PC-9 (cell line): Measurements from ENCODE around the gene ARHGAP45. TPM values are rescaled to one million over a fixed set of nuclear protein-coding genes. Genes with fewer than 3 reads are reported as not detected.

ENCODE experiments used
- BruUV-seq: library from RNA; stranded (reverse); fragments of 400-500 nt; replicated peaks from 2 replicates; lab custom pipeline; 2021; lab: Mats Ljungman, UMichigan
- CTCF ChIA-PET: fragments of 300-600 bp; sonication (Branson Sonifier 250); formaldehyde crosslinking; loops from one replicate; lab custom pipeline; 2022; ENCODE audit warnings: antibody characterized with exemption; lab: Charles Lee
- POLR2A ChIA-PET: fragments of 300-600 bp; sonication (Branson Sonifier 250); formaldehyde crosslinking; loops from one replicate; lab custom pipeline; 2022; ENCODE audit warnings: antibody characterized with exemption; ENCODE audit not compliant: unreplicated experiment; lab: Charles Lee
- DNase-seq, 2 experiments: peaks; one replicate each; pipeline versions ENCODE4 v3.0.0 to v3.0.0-alpha.2; 2015 to 2022; ENCODE audit warnings: mixed read lengths in 1 of 2
- H2AFZ ChIP-seq: fragments of 200-600 bp; sonication (generic); 2 replicates; pipeline ENCODE4 v1.8.1; 2017; ENCODE audit warnings: antibody characterized with exemption
- H3F3A ChIP-seq: fragments of 200-600 bp; sonication (generic); 2 replicates; pipeline ENCODE4 v1.8.1; 2017; ENCODE audit warnings: antibody characterized with exemption, mild to moderate bottlenecking, low read depth; ENCODE audit not compliant: insufficient read depth
- H3K27ac ChIP-seq: fragments of 200-600 bp; sonication (generic); 2 replicates; pipeline ENCODE4 v1.6.1; 2016; ENCODE audit warnings: mixed run types
- H3K27me3 ChIP-seq: fragments of 200-600 bp; sonication (generic); 2 replicates; pipeline ENCODE4 v1.6.1; 2016; ENCODE audit warnings: low read depth, mixed run types; ENCODE audit not compliant: insufficient read depth
- H3K36me3 ChIP-seq: fragments of 200-600 bp; sonication (generic); 2 replicates; pipeline ENCODE4 v1.6.1; 2016; ENCODE audit warnings: low read depth, mixed run types
- H3K4me1 ChIP-seq: fragments of 200-600 bp; sonication (generic); replicated peaks from 2 replicates; pipeline ENCODE4 v1.6.1; 2016; ENCODE audit warnings: mixed run types; ENCODE audit not compliant: insufficient read depth
- H3K4me2 ChIP-seq: fragments of 200-600 bp; sonication (generic); 2 replicates; pipeline ENCODE4 v1.6.1; 2017; ENCODE audit warnings: mixed run types
- H3K4me3 ChIP-seq: fragments of 200-600 bp; sonication (generic); 2 replicates; pipeline ENCODE4 v1.6.1; 2016; ENCODE audit warnings: mixed run types
- H3K79me2 ChIP-seq: fragments of 200-600 bp; sonication (generic); 2 replicates; pipeline ENCODE4 v1.6.1; 2017; ENCODE audit warnings: low read depth, mixed run types
- H3K9me2 ChIP-seq: fragments of 200-600 bp; sonication (generic); 2 replicates; pipeline ENCODE4 v1.8.1; 2017; ENCODE audit warnings: mild to moderate bottlenecking; ENCODE audit not compliant: insufficient read depth
- H3K9me3 ChIP-seq: fragments of 200-600 bp; sonication (generic); 2 replicates; pipeline ENCODE4 v1.8.1; 2016; ENCODE audit warnings: low read depth; ENCODE audit not compliant: insufficient read depth
- H4K20me1 ChIP-seq: fragments of 200-600 bp; sonication (generic); 2 replicates; pipeline ENCODE4 v1.8.1; 2017; ENCODE audit not compliant: insufficient read depth
- EZH2 ChIP-seq: fragments of 200-600 bp; sonication (generic); IDR thresholded peaks from 2 replicates; pipeline ENCODE4 v1.8.0; 2017; ENCODE audit warnings: antibody characterized with exemption, low read depth
- intact Hi-C: fragments of 100-400 bp; cut with micrococcal nuclease; formaldehyde crosslinking; loops from one replicate; pipeline ENCODE4 v1.10.0; 2022; ENCODE audit not compliant: unreplicated experiment
- total RNA-seq: library from RNA; stranded (reverse); gene quantifications from 2 replicates; pipeline ENCODE4 v1.2.3, GENCODE V29; 2021
- TF ChIP-seq, protein P1 (sequence below): fragments of 200-600 bp; sonication (generic); conservative IDR thresholded peaks from 2 replicates; pipeline ENCODE4 v1.6.1; 2017; ENCODE audit warnings: mixed run types, antibody characterized with exemption, mild to moderate bottlenecking, moderate library complexity

ARHGAP45 gene
- total RNA-seq, 1 experiment from 2014 or later: 20.2 TPM

DNA sequence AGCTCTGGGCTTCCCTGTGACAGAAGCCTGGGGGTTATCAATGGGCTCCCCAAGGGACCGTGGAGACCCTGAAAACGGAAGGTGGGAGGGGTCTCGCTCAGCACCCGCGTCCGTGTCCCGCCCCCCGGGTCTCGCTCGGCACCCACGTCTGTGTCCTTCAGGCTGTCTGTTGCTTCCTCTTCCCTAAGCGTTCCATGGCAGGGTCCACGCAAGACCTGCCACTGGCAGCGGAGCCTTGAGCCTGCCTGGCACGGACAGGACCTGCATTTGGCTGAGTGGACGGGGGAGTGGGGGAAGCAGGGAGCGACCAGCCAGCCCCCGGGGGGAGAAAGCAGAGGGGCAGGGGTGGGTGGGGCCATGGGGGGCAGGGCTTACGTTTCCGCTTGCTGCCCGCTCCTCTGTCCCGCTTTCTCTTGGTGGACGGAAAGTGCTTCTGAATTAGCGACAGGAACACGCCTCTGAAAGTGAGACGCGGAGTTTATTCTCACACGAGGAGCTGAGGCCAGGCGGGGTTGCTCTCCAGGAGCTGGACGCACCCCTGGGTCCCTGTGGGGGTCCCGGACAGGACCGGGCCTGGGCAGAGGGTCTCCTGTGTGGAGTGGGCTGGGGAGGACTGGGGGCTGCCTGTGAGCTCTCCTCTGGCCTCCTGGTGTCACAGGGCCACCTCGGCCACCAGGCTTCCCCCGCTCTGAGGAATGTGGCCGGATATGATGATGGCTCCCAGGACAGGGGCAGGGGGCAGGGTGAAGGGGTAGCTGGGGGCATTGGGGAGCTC, 48.9 kb downstream of the ARHGAP45 start:
- Histone ChIP-seq H3K4me2 (no peak overlapping the region), H3F3A (peaks cover 57% of the 10 kb centered on the region; the same call in 1 of the 2 replicates), H3K4me3 (no peak overlapping the region), H3K27me3 (no peaks in the 10 kb centered on the region), H3K9me3 (no peaks in the 10 kb centered on the region), H2AFZ (no peak overlapping the region), H3K36me3 (peaks cover 3% of the 10 kb centered on the region; the same call in 1 of the 2 replicates), H4K20me1 (peaks cover 14% of the 10 kb centered on the region; the same call in 1 of the 2 replicates), H3K4me1 (peaks cover 5% of the 10 kb centered on the region; the same call in 1 of the 2 replicates), H3K27ac (no peak overlapping the region), H3K79me2 (no peaks in the 10 kb centered on the region), H3K9me2 (no peaks in the 10 kb centered on the region)
- no TSS peak for BruUV-seq
- intact Hi-C loops: no loop called here
- TF ChIP-seq EZH2: no peak
- TF ChIP-seq, protein P1, sequence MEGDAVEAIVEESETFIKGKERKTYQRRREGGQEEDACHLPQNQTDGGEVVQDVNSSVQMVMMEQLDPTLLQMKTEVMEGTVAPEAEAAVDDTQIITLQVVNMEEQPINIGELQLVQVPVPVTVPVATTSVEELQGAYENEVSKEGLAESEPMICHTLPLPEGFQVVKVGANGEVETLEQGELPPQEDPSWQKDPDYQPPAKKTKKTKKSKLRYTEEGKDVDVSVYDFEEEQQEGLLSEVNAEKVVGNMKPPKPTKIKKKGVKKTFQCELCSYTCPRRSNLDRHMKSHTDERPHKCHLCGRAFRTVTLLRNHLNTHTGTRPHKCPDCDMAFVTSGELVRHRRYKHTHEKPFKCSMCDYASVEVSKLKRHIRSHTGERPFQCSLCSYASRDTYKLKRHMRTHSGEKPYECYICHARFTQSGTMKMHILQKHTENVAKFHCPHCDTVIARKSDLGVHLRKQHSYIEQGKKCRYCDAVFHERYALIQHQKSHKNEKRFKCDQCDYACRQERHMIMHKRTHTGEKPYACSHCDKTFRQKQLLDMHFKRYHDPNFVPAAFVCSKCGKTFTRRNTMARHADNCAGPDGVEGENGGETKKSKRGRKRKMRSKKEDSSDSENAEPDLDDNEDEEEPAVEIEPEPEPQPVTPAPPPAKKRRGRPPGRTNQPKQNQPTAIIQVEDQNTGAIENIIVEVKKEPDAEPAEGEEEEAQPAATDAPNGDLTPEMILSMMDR: no peak
- POLR2A ChIA-PET: no interaction called here
- CTCF ChIA-PET: no interaction called here
- no peak for DNase-seq

DNA sequence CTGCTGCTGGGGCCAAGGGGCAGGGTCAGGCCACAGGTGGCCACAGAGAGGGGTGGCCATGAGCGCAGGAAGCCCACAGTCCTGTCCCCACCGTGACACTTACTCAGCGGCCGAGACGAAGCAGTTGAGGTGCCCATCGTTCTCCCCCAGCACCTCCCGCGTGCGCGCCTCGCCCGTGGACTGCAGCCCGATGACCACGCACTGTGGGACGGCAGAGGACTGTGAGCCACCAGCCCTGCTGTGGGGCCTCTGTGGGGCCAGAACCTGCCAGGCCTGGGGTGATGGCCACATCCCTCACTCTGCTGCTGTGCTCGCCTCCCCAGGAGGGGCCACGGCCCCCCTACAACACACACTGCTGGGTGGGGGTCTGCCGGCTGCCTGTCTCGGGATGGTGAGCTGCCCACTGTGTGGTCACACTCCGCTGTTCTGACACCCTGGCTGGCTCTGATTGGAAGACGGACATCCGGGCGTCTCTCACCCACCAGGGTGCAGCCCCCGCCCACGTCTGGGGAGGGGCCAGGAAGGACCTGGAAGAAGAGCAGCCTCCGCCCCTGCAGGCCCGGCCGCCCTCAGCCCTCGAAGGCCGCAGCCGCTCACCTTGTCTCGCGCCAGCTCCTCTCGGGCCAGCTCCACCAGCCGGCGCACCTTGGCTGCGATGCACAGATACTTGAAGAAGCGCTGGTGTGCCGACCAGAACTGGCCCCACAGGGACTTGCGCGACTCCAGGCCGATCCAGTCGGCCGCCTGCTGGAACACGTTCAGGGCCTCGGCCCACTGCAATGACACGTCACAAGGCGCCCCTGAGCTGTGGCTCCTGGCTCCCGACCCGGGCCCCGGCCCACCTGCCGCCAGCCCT, 50.0 kb downstream of the ARHGAP45 start:
- TF ChIP-seq EZH2: no peak
- TF ChIP-seq, protein P1: no peak
- Histone ChIP-seq H3K9me2 (no peaks in the 10 kb centered on the region), H2AFZ (no peak overlapping the region), H3K36me3 (peaks cover 3% of the 10 kb centered on the region; the same call in 1 of the 2 replicates), H3K79me2 (no peaks in the 10 kb centered on the region), H3K4me2 (no peak overlapping the region), H3K9me3 (no peaks in the 10 kb centered on the region), H3K4me1 (peaks cover 5% of the 10 kb centered on the region; the same call in 1 of the 2 replicates), H4K20me1 (peaks cover 14% of the 10 kb centered on the region; the same call in 1 of the 2 replicates), H3F3A (peaks cover 61% of the 10 kb centered on the region; the same call in 1 of the 2 replicates), H3K4me3 (no peak overlapping the region), H3K27me3 (no peaks in the 10 kb centered on the region), H3K27ac (no peak overlapping the region)
- no peak for DNase-seq
- ChIA-PET POLR2A (no interaction called here), CTCF (no interaction called here)
- intact Hi-C loops: no loop called here
- no TSS peak for BruUV-seq

DNA sequence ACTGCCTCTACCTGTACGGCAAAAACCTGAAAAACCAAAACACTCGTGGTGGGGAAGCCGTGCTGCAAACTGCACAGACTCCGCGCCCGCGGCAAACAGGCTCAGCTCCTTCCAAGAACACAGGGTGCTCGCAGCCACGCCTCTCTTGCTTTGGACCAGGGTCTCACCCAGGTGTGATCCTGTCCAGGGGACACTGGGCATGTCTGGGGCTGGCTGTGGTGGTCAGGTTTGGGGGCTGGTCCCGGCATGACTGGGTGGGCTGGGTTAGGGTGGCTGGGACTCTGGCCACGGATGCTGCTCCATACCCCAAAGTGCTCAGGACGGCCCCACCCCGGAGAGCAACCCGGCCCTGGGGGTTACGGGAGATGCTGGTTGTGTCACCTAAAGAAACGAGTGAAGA, 50.7 kb downstream of the ARHGAP45 start:
- Histone ChIP-seq H4K20me1 (peaks cover 15% of the 10 kb centered on the region), H3K9me2 (no peaks in the 10 kb centered on the region), H3K27ac (no peak overlapping the region), H3K4me3 (no peak overlapping the region), H3K4me1 (peaks cover 5% of the 10 kb centered on the region; the same call in 1 of the 2 replicates), H3F3A (peaks cover 58% of the 10 kb centered on the region; the same call in 1 of the 2 replicates), H3K9me3 (no peaks in the 10 kb centered on the region), H2AFZ (no peak overlapping the region), H3K4me2 (no peak overlapping the region), H3K27me3 (no peaks in the 10 kb centered on the region), H3K36me3 (peaks cover 4% of the 10 kb centered on the region; the same call in 1 of the 2 replicates), H3K79me2 (no peaks in the 10 kb centered on the region)
- DNase-seq: no peak
- POLR2A ChIA-PET: no interaction called here
- no TSS peak for BruUV-seq
- TF ChIP-seq, protein P1: no peak
- TF ChIP-seq EZH2: no peak
- intact Hi-C loops: no loop called here
- CTCF ChIA-PET: no interaction called here
